HG03558 (cell line): ENCODE data around the gene P3H1.
"Not testable (repeated sequence)": the region's sequence is repeated elsewhere in the genome, so short reads cannot be mapped to it uniquely, and the experiment has no call there.

Source experiments
- ATAC-seq: cut with Tn5 transposase; IDR thresholded peaks from one replicate; pipeline ENCODE4 v1.9.1; 2021; ENCODE audit warnings: moderate number of reproducible peaks; ENCODE audit not compliant: unreplicated experiment; ENCODE audit errors: extremely low read depth

The P3H1 gene

DNA sequence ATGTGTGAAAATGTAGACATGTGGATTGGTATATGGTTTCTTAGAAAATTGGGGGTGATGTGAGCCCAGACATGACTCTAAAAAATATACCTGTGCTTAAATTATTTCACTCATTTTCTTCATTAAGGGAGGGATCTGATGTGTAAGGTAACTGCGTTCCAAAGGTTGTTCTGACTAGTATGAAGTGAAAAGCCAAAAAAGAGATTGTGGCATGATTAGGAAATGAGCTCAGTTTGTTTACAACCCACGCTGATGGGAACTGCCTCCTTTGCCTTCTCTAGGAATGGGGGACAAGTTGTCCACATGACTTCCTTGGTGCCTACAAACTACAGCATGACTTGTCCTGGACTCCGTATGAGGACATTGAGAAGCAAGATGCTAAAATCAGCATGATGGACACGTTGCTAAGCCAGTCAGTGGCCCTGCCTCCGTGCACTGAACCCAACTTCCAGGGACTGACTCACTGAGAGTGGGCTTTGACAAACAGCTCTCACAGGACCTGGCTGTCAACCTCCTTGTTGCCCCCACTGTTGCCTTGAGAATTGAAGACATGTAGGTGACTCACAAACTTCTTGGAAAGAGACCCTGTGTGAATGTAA lies 8.2 kb upstream of the P3H1 start:
- ATAC-seq = no peak

- no peak for ATAC-seq
These were observed 6.6 kb upstream of the P3H1 start for GRCh38 chr1:42773420-42773819.

DNA sequence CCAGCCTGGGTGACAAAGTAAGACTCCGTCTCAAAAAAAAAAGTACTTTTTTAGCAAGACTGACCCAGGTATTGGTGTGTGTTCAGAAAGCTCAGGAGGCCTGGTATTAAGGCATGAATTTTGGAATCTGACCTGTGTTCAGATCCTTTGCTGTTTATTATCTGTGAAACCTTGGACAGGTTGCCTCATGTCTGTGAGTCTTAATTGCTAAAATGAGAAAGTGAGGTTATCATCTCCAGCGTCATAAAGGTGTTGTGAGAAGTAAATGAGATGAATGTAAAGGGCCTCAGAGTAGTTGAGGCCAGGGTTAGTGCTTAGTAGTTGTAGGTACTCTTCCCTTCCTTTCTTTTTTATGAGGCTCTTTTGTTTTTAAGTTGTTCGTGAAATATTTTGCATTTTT lies 3.0 kb upstream of the P3H1 start:
- no peak for ATAC-seq

DNA sequence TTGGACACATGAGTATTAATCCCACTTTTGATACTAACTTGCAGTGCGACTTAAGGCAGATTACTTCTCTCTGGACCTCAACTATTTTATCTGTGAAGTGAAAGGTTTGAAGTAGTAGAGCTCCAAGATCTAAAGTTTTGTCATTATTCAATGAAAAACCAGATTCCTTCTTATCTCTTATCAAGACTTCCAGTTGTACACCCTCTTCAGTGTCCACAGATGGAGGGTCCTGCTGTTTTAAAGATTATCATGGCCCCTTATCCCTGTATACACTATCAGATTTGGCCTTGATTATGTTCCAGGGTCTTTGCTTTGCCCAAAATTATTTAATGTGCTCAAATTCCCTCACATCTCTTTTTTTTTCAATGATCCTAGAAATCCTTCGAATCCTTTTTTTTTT lies 1.3 kb upstream of the P3H1 start:
- no peak for ATAC-seq

GRCh38 chr1:42767510-42768000 lies 727 bp upstream of the P3H1 start:
- ATAC-seq = peak; percentile 2

- peak; percentile 13 for ATAC-seq
These were observed 742 bp downstream of the P3H1 start for GRCh38 chr1:42765832-42766740.

- no peak for ATAC-seq
These were observed 1.6 kb downstream of the P3H1 start for GRCh38 chr1:42765269-42765668.

- no peak for ATAC-seq
These were observed 4.6 kb downstream of the P3H1 start for GRCh38 chr1:42762269-42762668.

DNA sequence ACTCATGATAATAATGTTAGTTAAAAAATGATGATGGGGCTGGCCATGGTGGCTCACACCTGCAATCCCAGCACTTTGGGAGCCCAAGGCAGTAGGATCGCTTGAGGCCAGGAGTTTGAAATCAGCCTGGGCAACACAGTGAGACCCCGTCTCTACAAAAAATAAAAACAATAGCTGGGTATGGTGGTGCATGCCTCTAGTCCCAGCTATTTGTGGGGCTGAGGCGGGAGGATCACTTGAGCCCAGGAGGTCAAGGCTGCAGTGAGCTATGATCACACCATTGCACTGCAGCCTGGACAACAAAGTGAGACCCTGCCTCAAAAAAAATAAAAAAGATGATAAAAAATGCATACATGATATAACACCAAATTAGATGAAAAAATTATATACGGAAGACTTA lies 5.3 kb downstream of the P3H1 start:
- no peak for ATAC-seq

DNA sequence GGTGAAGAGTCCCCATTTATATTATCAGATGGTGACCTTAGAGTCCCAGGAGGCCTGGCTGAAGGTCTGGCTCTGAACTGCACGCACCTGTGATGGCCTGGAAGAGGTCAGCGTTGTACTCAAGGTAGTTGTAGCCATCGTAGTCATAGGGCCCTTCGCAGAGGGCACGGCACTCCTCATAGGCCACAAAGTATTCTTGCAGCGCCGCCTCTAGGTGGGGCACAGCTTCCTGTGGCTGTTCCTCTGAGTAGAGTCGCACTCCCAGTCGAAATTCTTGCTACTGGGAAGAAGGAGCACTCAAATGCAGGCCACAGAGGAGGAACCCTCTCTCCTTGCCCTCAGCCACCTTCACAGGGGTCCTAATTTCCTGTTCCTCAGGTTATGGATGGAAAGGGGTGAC lies 7.7 kb downstream of the P3H1 start:
- no peak for ATAC-seq

DNA sequence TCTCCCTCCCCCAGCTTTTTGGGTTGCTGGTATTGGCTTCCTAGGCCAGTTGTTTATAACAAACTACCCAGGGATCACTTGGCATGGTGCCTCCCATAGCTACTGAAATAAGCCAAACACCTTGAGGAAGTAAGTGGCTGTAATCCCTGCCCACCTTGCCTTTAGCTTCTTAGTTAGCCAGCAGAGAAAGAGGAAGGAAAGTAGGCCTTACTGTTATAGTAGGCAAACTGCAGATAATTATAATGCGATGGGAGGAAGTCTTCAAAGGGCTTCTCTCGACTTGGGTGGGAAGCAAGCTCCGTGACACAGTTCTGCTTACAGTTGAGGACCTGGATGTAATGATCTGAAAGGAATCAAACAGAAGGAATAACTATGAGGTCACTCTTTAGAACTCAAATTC lies 8.2 kb downstream of the P3H1 start:
- ATAC-seq = no peak

DNA sequence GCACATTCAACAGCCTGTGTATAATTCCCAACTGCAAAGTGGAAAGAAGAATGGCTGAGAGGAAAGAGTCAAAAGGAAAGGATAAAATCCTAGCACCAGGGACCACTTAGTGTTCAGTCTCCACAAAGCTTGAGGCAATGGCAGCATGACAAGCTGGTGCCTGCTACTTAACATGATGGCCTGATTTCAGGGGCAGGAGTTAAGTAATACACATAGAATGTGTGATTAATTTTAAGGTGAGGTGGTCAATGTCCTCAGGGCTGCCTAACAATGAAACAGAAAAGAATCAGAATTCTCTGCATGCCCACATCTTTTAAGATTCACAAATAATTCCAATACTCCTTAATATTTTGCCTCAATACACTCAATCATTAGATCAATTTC lies 8.9 kb downstream of the P3H1 start:
- no peak for ATAC-seq

DNA sequence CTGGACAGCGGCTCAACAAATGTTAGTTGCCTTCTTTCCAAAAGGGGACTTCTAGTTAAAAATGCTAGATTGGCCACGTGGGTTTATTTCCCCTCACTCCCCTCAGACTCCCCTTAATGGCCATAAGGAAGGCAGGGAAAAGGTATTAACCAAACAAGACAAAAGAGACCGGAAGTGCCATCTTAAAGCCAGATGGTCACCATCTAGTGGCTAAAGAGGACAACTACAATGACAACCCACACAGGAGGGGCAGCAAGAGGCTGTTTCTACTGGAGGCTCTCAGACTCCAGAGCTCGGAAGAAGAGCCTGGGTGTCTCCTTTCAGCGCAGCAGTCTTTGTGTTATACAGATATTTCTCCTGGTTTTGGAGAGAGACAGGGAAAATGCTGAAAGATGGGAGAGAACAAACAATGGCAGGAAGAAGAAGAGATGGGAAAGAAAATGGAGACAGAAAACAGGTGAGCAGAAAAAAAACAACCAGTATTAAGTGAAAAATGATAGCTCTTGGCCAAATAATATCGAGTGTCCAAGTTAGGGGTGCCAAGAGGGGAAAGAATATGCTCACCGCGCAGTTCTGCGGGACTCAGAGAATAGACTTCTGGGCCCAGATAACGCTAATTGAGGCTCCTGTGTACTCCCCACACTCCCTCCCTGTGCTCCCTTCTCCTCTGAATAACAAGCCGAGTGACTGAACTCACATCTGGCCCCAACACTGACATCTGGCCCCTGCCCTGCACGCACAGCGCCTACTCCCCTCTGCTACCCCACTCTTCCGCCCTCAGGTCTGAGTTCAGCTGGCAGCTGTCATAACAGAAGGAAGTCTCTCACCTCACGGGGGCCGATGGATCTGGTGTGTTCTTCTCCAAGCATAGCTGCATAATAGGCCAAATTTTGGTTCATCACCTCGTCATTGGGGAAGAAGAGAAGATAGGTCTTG lies 9.6 kb downstream of the P3H1 start:
- no peak for ATAC-seq

DNA sequence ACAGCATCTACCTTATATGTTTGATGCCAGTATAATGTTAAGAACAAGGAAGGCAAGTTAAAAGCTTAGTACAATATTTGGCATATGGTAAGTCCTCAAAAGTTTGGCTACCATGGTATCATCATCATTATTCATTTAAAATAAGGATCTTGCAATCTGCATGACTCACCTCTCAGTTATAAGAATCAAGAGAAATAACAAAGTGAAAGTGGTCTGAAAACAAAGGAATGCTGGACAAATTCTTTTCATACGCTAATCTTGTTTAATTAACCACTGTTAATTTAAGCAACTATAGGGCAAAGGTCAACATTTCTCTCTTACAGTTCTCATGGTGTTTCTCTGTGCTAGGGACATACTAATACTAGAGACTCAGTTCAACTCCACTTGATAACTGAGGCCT lies 13.8 kb downstream of the P3H1 start:
- no peak for ATAC-seq

GRCh38 chr1:42752284-42752683 lies 14.5 kb downstream of the P3H1 start:
- no peak for ATAC-seq

- not testable (repeated sequence) for ATAC-seq
These were observed 15.2 kb downstream of the P3H1 start for GRCh38 chr1:42751511-42752070.

DNA sequence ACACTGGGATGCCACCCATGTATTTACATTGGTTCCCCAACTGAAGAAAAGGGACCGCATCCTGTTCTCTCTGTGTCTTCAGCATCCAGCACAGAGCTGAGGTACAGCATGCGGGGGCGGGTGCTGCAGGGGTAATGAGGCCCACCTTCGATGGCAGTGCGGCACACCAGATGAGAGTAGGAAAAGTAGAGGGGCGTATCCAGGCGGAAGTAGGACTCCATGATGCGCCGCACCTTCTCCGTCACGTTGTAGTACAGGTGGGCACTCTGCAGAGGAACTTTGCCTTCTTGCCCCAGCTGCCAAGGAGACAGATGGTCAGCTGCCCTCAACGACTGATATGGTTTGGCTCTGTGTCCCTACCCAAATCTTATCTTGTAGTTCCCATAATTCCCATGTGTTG lies 16.8 kb downstream of the P3H1 start:
- ATAC-seq = no peak

GRCh38 chr1:42748461-42749410 lies 18.1 kb downstream of the P3H1 start:
- ATAC-seq = no peak

- ATAC-seq = no peak
These were observed 18.8 kb downstream of the P3H1 start for GRCh38 chr1:42748021-42748420.
